MM.1S (cell line): Measurements from ENCODE around the gene NKIRAS2.
A peak's percentile ranks its signal among the peaks of the same experiment; 100 is the strongest.
"Not testable (repeated sequence)": the region's sequence is repeated elsewhere in the genome, so short reads cannot be mapped to it uniquely, and the experiment has no call there.

Experiments
- DNase-seq: peaks from one replicate; pipeline ENCODE4 v3.0.0-alpha.2; 2015
- H2AFZ ChIP-seq: fragments of 300-600 bp; sonication (generic); 2 replicates; pipeline ENCODE4 v1.6.0; 2016; ENCODE audit warnings: antibody characterized with exemption, low read length
- H3F3A ChIP-seq: fragments of 300-600 bp; sonication (generic); 2 replicates; pipeline ENCODE4 v1.6.1; 2016; ENCODE audit warnings: mild to moderate bottlenecking, antibody characterized with exemption, low read length, moderate library complexity, mixed read lengths; ENCODE audit not compliant: insufficient read depth
- H3K27ac ChIP-seq: fragments of 300-600 bp; sonication (generic); 2 replicates; pipeline ENCODE4 v1.5.1; 2016; ENCODE audit warnings: mild to moderate bottlenecking, low read length
- H3K27me3 ChIP-seq: fragments of 300-600 bp; sonication (generic); replicated peaks from 2 replicates; pipeline ENCODE4 v1.6.0; 2016; ENCODE audit warnings: low read length; ENCODE audit not compliant: insufficient read depth
- H3K36me3 ChIP-seq: fragments of 300-600 bp; sonication (generic); replicated peaks from 2 replicates; pipeline ENCODE4 v1.6.1; 2016; ENCODE audit warnings: mild to moderate bottlenecking, low read length, mixed read lengths; ENCODE audit not compliant: insufficient read depth
- H3K4me1 ChIP-seq: fragments of 300-600 bp; sonication (generic); 2 replicates; pipeline ENCODE4 v1.6.1; 2016; ENCODE audit warnings: low read length, mixed read lengths
- H3K4me2 ChIP-seq: fragments of 300-600 bp; sonication (generic); 2 replicates; pipeline ENCODE4 v1.6.0; 2016; ENCODE audit warnings: low read depth, low read length
- H3K4me3 ChIP-seq: fragments of 300-600 bp; sonication (generic); 2 replicates; pipeline ENCODE4 v1.5.1; 2016; ENCODE audit warnings: low read length, mixed read lengths
- H3K79me2 ChIP-seq: fragments of 300-600 bp; sonication (generic); 2 replicates; pipeline ENCODE4 v1.6.1; 2016; ENCODE audit warnings: mixed run types, low read length, mixed read lengths
- H3K9ac ChIP-seq: fragments of 300-600 bp; sonication (generic); 2 replicates; pipeline ENCODE4 v1.6.1; 2016; ENCODE audit warnings: low read length, mixed read lengths
- H3K9me2 ChIP-seq: fragments of 300-600 bp; sonication (generic); replicated peaks from 2 replicates; pipeline ENCODE4 v1.6.1; 2016; ENCODE audit warnings: mild to moderate bottlenecking, low read length, mixed read lengths; ENCODE audit not compliant: insufficient read depth
- H3K9me3 ChIP-seq: fragments of 300-600 bp; sonication (generic); replicated peaks from 2 replicates; pipeline ENCODE4 v1.6.1; 2016; ENCODE audit warnings: mild to moderate bottlenecking, low read length, mixed read lengths; ENCODE audit not compliant: insufficient read depth
- H4K20me1 ChIP-seq: fragments of 300-600 bp; sonication (generic); 2 replicates; pipeline ENCODE4 v1.6.1; 2016; ENCODE audit warnings: mild to moderate bottlenecking, low read length, moderate library complexity, mixed read lengths; ENCODE audit not compliant: insufficient read depth
- EZH2 ChIP-seq: fragments of 300-600 bp; sonication (generic); optimal IDR thresholded peaks from 2 replicates; pipeline ENCODE3; 2017; ENCODE audit warnings: low read depth, mild to moderate bottlenecking, antibody characterized with exemption, low read length, mixed read lengths
- EZH2phosphoT487 ChIP-seq: fragments of 300-600 bp; sonication (generic); IDR thresholded peaks from 2 replicates; pipeline ENCODE4 v1.6.1; 2018; ENCODE audit warnings: antibody characterized with exemption, low read length
- TF ChIP-seq, protein P1 (sequence below): fragments of 300-600 bp; sonication (generic); IDR thresholded peaks from 2 replicates; pipeline ENCODE4 v1.5.1; 2016; ENCODE audit warnings: antibody characterized with exemption, low read length, mixed read lengths

Gene NKIRAS2

DNA sequence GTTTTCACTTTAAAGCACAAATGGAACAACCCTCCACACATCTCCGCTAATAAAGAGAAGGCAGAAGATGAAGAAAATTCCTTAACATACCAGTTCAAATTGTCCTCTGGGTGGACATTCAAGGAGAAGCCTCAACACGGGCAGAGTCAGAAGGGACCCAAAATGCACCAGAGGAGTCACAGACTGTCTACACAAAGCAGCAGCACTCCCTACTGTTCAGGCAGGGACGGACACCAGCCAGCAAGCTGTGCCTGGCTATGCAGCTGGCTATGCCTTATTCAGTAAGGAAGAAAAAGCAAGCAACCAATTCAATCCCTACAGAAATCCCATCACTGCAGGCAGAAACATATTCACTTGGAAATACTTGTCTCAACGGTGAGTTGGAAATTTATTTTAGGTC lies 10.7 kb upstream of the NKIRAS2 start:
- Histone ChIP-seq H2AFZ (no peak overlapping the region), H3K9me3 (no peaks in the 10 kb centered on the region), H3K79me2 (peaks cover 98% of the 10 kb centered on the region), H3K27me3 (no peaks in the 10 kb centered on the region), H3K36me3 (no peaks in the 10 kb centered on the region), H3K9me2 (no peaks in the 10 kb centered on the region), H4K20me1 (peaks cover 9% of the 10 kb centered on the region; the same call in 1 of the 2 replicates), H3F3A (no peaks in the 10 kb centered on the region), H3K4me1 (no peaks in the 10 kb centered on the region), H3K9ac (no peak overlapping the region), H3K4me2 (no peak overlapping the region), H3K4me3 (no peak overlapping the region), H3K27ac (no peak overlapping the region)
- TF ChIP-seq EZH2phosphoT487, result no peak
- no peak for TF ChIP-seq EZH2
- TF ChIP-seq, protein P1, sequence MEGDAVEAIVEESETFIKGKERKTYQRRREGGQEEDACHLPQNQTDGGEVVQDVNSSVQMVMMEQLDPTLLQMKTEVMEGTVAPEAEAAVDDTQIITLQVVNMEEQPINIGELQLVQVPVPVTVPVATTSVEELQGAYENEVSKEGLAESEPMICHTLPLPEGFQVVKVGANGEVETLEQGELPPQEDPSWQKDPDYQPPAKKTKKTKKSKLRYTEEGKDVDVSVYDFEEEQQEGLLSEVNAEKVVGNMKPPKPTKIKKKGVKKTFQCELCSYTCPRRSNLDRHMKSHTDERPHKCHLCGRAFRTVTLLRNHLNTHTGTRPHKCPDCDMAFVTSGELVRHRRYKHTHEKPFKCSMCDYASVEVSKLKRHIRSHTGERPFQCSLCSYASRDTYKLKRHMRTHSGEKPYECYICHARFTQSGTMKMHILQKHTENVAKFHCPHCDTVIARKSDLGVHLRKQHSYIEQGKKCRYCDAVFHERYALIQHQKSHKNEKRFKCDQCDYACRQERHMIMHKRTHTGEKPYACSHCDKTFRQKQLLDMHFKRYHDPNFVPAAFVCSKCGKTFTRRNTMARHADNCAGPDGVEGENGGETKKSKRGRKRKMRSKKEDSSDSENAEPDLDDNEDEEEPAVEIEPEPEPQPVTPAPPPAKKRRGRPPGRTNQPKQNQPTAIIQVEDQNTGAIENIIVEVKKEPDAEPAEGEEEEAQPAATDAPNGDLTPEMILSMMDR, result peak; percentile 27
- DNase-seq, result peak; percentile 20

DNA sequence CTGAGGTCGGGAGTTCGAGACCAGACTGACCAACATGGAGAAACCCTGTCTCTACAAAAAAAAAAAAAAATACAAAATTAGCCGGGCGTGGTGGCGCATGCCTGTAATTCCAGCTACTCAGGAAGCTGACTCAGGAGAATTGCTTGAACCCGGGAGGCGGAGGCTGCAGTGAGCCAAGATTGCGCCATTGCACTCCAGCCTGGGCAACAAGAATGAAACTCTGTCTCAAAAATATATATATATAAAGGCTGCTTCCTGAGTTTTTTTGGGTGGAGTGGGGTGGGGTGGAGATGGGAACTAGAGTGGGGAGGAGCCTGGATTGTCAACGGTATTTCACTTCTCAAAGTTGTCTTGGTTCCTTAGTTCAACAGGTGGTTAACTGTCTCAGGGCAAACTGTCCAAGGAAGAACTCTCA lies 9.6 kb upstream of the NKIRAS2 start:
- not testable (repeated sequence) for H3K9ac ChIP-seq, H3K27ac ChIP-seq

DNA sequence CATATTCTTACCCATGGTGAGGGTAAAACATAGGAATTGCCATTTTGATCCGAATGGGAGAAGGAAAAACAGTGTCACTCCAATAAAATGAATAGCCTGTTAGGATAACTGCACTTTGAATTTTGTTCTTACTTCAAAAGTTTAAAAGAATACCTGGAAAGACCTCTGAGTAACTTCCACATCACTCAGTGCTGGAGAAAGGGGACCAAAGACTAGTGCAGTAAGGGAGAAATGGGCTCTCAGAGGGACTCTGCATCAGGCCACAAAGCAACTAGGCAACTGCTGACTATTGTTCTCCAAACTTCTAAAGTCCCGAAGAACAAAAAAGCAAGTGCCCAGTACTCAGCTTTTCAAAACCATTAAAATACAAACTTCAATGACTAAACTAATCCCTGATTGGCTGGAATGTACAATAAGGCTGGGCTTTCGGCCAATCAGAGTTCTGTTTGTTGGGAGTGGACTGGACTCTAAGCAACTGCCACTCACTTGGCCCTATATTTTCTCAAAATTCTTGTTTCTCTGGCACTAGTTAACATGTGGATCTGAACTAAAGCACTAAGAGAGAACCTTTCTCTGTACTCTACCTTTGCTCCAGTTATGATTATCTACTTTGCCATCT lies 8.9 kb upstream of the NKIRAS2 start:
- H2AFZ ChIP-seq, result no peak overlapping the region
- H3K4me3 ChIP-seq, result no peak overlapping the region
- TF ChIP-seq EZH2 (no peak), EZH2phosphoT487 (no peak)
- TF ChIP-seq, protein P1, result no peak
- DNase-seq, result no peak
- H3K27ac ChIP-seq, result no peak overlapping the region
- peaks cover 6% of the 10 kb centered on the region; the same call in 1 of the 2 replicates for H3K4me1 ChIP-seq
- peaks cover 98% of the 10 kb centered on the region for H3K79me2 ChIP-seq
- no peaks in the 10 kb centered on the region for H3K9me2 ChIP-seq
- H3K9ac ChIP-seq, result no peak overlapping the region
- no peak overlapping the region for H3K4me2 ChIP-seq
- no peaks in the 10 kb centered on the region for H3F3A ChIP-seq
- H3K36me3 ChIP-seq, result no peaks in the 10 kb centered on the region
- no peaks in the 10 kb centered on the region for H4K20me1 ChIP-seq
- no peaks in the 10 kb centered on the region for H3K27me3 ChIP-seq
- H3K9me3 ChIP-seq, result no peaks in the 10 kb centered on the region

More for the DNA sequence above, 9.6 kb upstream of the NKIRAS2 start:
- not testable (repeated sequence) for H3K4me3 ChIP-seq, H3K36me3 ChIP-seq, H3K9me3 ChIP-seq, H3K9me2 ChIP-seq, H3F3A ChIP-seq, H3K27me3 ChIP-seq, H2AFZ ChIP-seq, H3K4me2 ChIP-seq, H3K4me1 ChIP-seq, H4K20me1 ChIP-seq, DNase-seq
- peaks cover 98% of the 10 kb centered on the region for H3K79me2 ChIP-seq

DNA sequence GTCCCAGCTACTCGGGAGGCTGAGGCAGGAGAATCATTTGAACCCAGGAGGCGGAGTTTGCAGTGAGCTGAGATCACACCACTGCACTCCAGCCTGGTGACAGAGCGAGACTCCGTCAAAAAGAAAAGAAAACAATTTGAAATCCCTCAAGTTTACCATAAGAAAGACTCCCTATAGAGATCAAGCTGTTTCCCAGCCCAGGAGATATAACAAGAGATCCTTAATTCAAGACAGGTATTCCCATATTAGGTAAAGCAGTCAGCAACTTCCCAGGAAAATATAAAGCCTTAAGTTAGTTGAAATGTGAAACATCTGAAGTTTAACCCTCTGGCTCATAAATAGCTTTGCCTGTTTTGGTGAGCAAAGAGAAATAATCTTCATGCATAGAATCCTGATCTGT lies 7.5 kb upstream of the NKIRAS2 start:
- not testable (repeated sequence) for H3K4me1 ChIP-seq, H4K20me1 ChIP-seq, H3K4me3 ChIP-seq, H3K9ac ChIP-seq, H2AFZ ChIP-seq, H3F3A ChIP-seq, H3K4me2 ChIP-seq, DNase-seq, H3K27ac ChIP-seq, H3K27me3 ChIP-seq, H3K36me3 ChIP-seq, H3K9me2 ChIP-seq, H3K9me3 ChIP-seq
- peaks cover 98% of the 10 kb centered on the region for H3K79me2 ChIP-seq

DNA sequence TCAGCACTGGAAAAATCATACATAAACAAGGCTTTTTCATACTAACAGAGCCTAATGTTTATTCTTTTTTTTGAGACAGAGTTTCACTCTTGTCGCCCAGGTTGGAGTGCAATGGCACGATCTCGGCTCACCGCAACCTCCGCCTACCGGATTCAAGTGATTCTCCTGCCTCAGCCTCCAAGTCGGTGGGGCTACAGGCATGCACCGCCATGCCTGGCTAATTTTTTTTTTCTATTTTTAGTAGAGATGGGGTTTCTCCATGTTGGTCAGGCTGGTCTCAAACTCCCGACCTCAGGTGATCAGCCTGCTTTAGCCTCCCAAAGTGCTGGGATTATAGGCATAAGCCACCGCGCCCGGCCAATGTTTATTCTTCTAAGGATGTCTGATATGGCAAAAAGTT lies 6.2 kb upstream of the NKIRAS2 start:
- H3K36me3 ChIP-seq, H3K4me2 ChIP-seq, H3K9ac ChIP-seq, H3K27me3 ChIP-seq, H3K27ac ChIP-seq, DNase-seq, H3K4me3 ChIP-seq, H4K20me1 ChIP-seq, H3F3A ChIP-seq, H3K9me2 ChIP-seq, H2AFZ ChIP-seq, H3K9me3 ChIP-seq: not testable (repeated sequence)
- H3K4me1 ChIP-seq, result peaks cover 13% of the 10 kb centered on the region; the same call in 1 of the 2 replicates
- peaks cover 92% of the 10 kb centered on the region for H3K79me2 ChIP-seq
